ENCODE measurements around the gene KIF3A. TPM values are rescaled to one million over a fixed set of nuclear protein-coding genes. Genes with fewer than 3 reads are reported as not detected.

KIF3A gene
- total RNA-seq, 1 experiment from 2014 or later = 13.2 TPM

GRCh38 chr5:132777209-132778069, 40.1 kb upstream of the KIF3A start, which contains the start of gene SEPTIN8:
SEPTIN8 (minus strand) TSS chr5:132777239; CDS start chr5:132777137, 102 bp downstream.
- Histone ChIP-seq H3K9ac (ENCODE audit: extremely low read depth, insufficient read length, low read length) (no peak within 1 kb of the TSS), H3K4ac (ENCODE audit: low read depth, low read length) (no peak within 1 kb of the TSS), H4K20me1 (ENCODE audit: control insufficient read depth, insufficient read depth, insufficient read length) (no peaks in the 10 kb centered on the region), H2AK5ac (ENCODE audit: insufficient read length, low read length) (no peak within 1 kb of the TSS), H3K14ac (ENCODE audit: insufficient read depth, low read length) (no peak within 1 kb of the TSS), H3K4me1 (ENCODE audit: insufficient read depth, low read length) (peaks cover 6% of the 10 kb centered on the region; the same call in 1 of the 2 replicates), H3K4me2 (ENCODE audit: insufficient read depth, insufficient read length, low read length) (peak within 1 kb of the TSS; percentile 67), H2BK5ac (ENCODE audit: insufficient read length, low read length) (no peak within 1 kb of the TSS), H3K79me1 (ENCODE audit: insufficient read depth, low read depth, low read length, poor library complexity, severe bottlenecking) (peaks cover 2% of the 10 kb centered on the region), H3K79me2 (ENCODE audit: insufficient read depth, low read length) (peaks cover 2% of the 10 kb centered on the region; the same call in 1 of the 2 replicates), H3K56ac (ENCODE audit: insufficient read length, low read depth, low read length) (no peak within 1 kb of the TSS), H3K9me3 (ENCODE audit: control insufficient read depth, low read depth, low read length) (no peaks in the 10 kb centered on the region), H2BK20ac (ENCODE audit: low read depth, low read length, poor library complexity, severe bottlenecking) (no peak within 1 kb of the TSS), H2BK120ac (ENCODE audit: low read depth, low read length, poor library complexity, severe bottlenecking) (no peak within 1 kb of the TSS), H3K18ac (ENCODE audit: insufficient read length, low read depth, low read length) (peak within 1 kb of the TSS; percentile 39), H3K27ac (ENCODE audit: insufficient read length, low read depth, low read length) (no peak within 1 kb of the TSS), H3K23me2 (ENCODE audit: insufficient read length, low read depth, low read length, poor library complexity, severe bottlenecking) (peaks cover 13% of the 10 kb centered on the region), H2BK15ac (ENCODE audit: low read depth, low read length) (no peak within 1 kb of the TSS), H4K8ac (replicated peaks; ENCODE audit: insufficient read length, low read depth, low read length) (no peak within 1 kb of the TSS), H2AFZ (ENCODE audit: low read length) (no peak within 1 kb of the TSS), H4K91ac (ENCODE audit: insufficient read length, low read depth, low read length) (no peak within 1 kb of the TSS), H2BK12ac (ENCODE audit: insufficient read length, low read depth, low read length) (no peak within 1 kb of the TSS), H3T11ph (ENCODE audit: low read length) (no peak within 1 kb of the TSS), H3K27me3 (ENCODE audit: insufficient read depth, low read length) (peaks cover 16% of the 10 kb centered on the region; the same call in 1 of the 2 replicates), H4K5ac (ENCODE audit: insufficient read length, low read depth, low read length) (no peak within 1 kb of the TSS), H3K23ac (ENCODE audit: insufficient read length, low read depth, low read length) (no peak within 1 kb of the TSS)
- Mint-ChIP-seq H3K27ac (no peak within 1 kb of the TSS), H3K4me1 (peaks cover 15 to 19% of the 10 kb centered on the region in 2 experiments), H3K27me3 (ENCODE audit: low read depth) (peaks cover 74% of the 10 kb centered on the region), H3K36me3 (ENCODE audit: insufficient read depth in 1 of 3, low read depth in 3 of 3) (no peaks in the 10 kb centered on the region), H3K9me3 (no peaks in the 10 kb centered on the region; a peak in 1 of 5 replicates), H3K4me3 (peak within 1 kb of the TSS; percentile 65 to 80)
- TF ChIP-seq CTCF (conservative IDR thresholded peaks at IDR 0.05) = no peak
- WGBS (ENCODE audit: extremely low coverage, insufficient read length, low lambda C conversion rate) = no CpG with 5 or more reads among the region's 82 CpGs
- peak; percentile 53 for DNase-seq
